Naive B cell (primary cell): Measurements from ENCODE around the gene ICE2. TPM values are rescaled to one million over a fixed set of nuclear protein-coding genes. Genes with fewer than 3 reads are reported as not detected.
A peak's percentile ranks its signal among the peaks of the same experiment; 100 is the strongest.
"Not testable (repeated sequence)": the region's sequence is repeated elsewhere in the genome, so short reads cannot be mapped to it uniquely, and the experiment has no call there.

ENCODE experiments used
- ATAC-seq, 2 donors: fragments of 150-1000 bp; cut with Tn5 transposase; 2 replicates each; pipeline ENCODE4 v1.10.0; 2021; ENCODE audit warnings: low read depth in 2 of 2, mild to moderate bottlenecking in 2 of 2, moderate library complexity in 2 of 2
- DNase-seq: peaks from one replicate; pipeline ENCODE4 v3.0.0; 2022
- H3K27ac Mint-ChIP-seq, 6 donors: one replicate each; pipeline ENCODE4 v1.8.0; 2020 to 2022; ENCODE audit warnings: mild to moderate bottlenecking in 6 of 6, mixed read lengths in 6 of 6, moderate library complexity in 5 of 6, inconsistent platforms in 2 of 6
- H3K27me3 Mint-ChIP-seq, 3 donors: one replicate each; pipeline ENCODE4 v1.8.0; 2021 to 2022; ENCODE audit warnings: mixed read lengths in 3 of 3, mild to moderate bottlenecking in 1 of 3
- H3K36me3 Mint-ChIP-seq, 2 donors: one replicate each; pipeline ENCODE4 v1.8.0; 2020 to 2022; ENCODE audit warnings: mixed read lengths in 2 of 2, inconsistent platforms in 1 of 2, mild to moderate bottlenecking in 1 of 2
- H3K4me1 Mint-ChIP-seq, 3 donors: one replicate each; pipeline ENCODE4 v1.8.0; 2020 to 2022; ENCODE audit warnings: mixed read lengths in 3 of 3, inconsistent platforms in 1 of 3, mild to moderate bottlenecking in 1 of 3, moderate library complexity in 1 of 3
- H3K4me3 Mint-ChIP-seq, 8 donors: one replicate each; pipeline ENCODE4 v1.8.0; 2020 to 2022; ENCODE audit warnings: mild to moderate bottlenecking in 8 of 8, mixed read lengths in 8 of 8, moderate library complexity in 8 of 8, inconsistent platforms in 2 of 8
- H3K9me3 Mint-ChIP-seq, 7 donors: one replicate each; pipeline ENCODE4 v1.8.0; 2020 to 2022; ENCODE audit warnings: mixed read lengths in 7 of 7, mild to moderate bottlenecking in 5 of 7, inconsistent platforms in 2 of 7, moderate library complexity in 1 of 7
- polyA plus RNA-seq, 6 donors: library from polyadenylated mRNA; unstranded; fragments of 300-500 nt; fragmentation: Illumina TruSeq; gene quantifications; one replicate each; pipeline ENCODE4 v1.2.3, GENCODE V29; 2021; ENCODE audit warnings: low read depth in 6 of 6

The ICE2 gene
- polyA plus RNA-seq, 6 donors from 2014 or later = 25.0 to 56.8 (median 50.0) TPM

- Mint-ChIP-seq H3K9me3 (no peaks in the 10 kb centered on the region), H3K27me3 (no peaks in the 10 kb centered on the region), H3K4me3 (no peak overlapping the region), H3K4me1 (peaks cover 0 to 2% (median 0%) of the 10 kb centered on the region in 3 donors), H3K36me3 (peaks cover 0 to 5% of the 10 kb centered on the region in 2 donors), H3K27ac (peak overlapping the region in 3 of 6 donors; percentile 37 to 88 (median 38))
- ATAC-seq = no peak
- DNase-seq = no peak
Measured at GRCh38 chr15:60423537-60423936, 55.4 kb downstream of the ICE2 start.

GRCh38 chr15:60421544-60421943, 57.4 kb downstream of the ICE2 start:
- no peak for DNase-seq
- no peak for ATAC-seq
- no peaks in the 10 kb centered on the region for H3K27me3 Mint-ChIP-seq
- no peak overlapping the region for H3K4me3 Mint-ChIP-seq
- no peaks in the 10 kb centered on the region for H3K36me3 Mint-ChIP-seq
- H3K9me3 Mint-ChIP-seq = no peaks in the 10 kb centered on the region
- peaks cover 0 to 2% (median 0%) of the 10 kb centered on the region in 3 donors for H3K4me1 Mint-ChIP-seq
- H3K27ac Mint-ChIP-seq = no peak overlapping the region

- Mint-ChIP-seq H3K36me3 (no peaks in the 10 kb centered on the region), H3K27me3 (no peaks in the 10 kb centered on the region), H3K4me3 (no peak overlapping the region), H3K4me1 (peaks cover 0 to 2% (median 0%) of the 10 kb centered on the region in 3 donors), H3K27ac (peak overlapping the region in 1 of 6 donors; percentile 6), H3K9me3 (no peaks in the 10 kb centered on the region)
- DNase-seq = no peak
- no peak for ATAC-seq
Measured at GRCh38 chr15:60420203-60420716, 58.7 kb downstream of the ICE2 start.

GRCh38 chr15:60419753-60420152, 59.2 kb downstream of the ICE2 start:
- Mint-ChIP-seq H3K4me3 (no peak overlapping the region), H3K27ac (peak overlapping the region in 1 of 6 donors; percentile 8), H3K9me3 (no peaks in the 10 kb centered on the region), H3K4me1 (peaks cover 0 to 2% (median 0%) of the 10 kb centered on the region in 3 donors), H3K27me3 (no peaks in the 10 kb centered on the region), H3K36me3 (no peaks in the 10 kb centered on the region)
- no peak for DNase-seq
- no peak for ATAC-seq

GRCh38 chr15:60418096-60418495, 60.8 kb downstream of the ICE2 start:
- H3K4me3 Mint-ChIP-seq = no peak overlapping the region
- ATAC-seq (no peak), DNase-seq (no peak)
- H3K27me3 Mint-ChIP-seq = no peaks in the 10 kb centered on the region
- no peaks in the 10 kb centered on the region for H3K9me3 Mint-ChIP-seq
- H3K4me1 Mint-ChIP-seq = no peaks in the 10 kb centered on the region
- peak overlapping the region in 1 of 6 donors; percentile 7 for H3K27ac Mint-ChIP-seq
- H3K36me3 Mint-ChIP-seq = no peaks in the 10 kb centered on the region

GRCh38 chr15:60417112-60417511, 61.8 kb downstream of the ICE2 start:
- Mint-ChIP-seq H3K27ac (no peak overlapping the region), H3K36me3 (no peaks in the 10 kb centered on the region), H3K27me3 (no peaks in the 10 kb centered on the region), H3K4me1 (no peaks in the 10 kb centered on the region), H3K4me3 (no peak overlapping the region), H3K9me3 (no peaks in the 10 kb centered on the region)
- DNase-seq (no peak), ATAC-seq (no peak)

GRCh38 chr15:60416484-60416883, 62.5 kb downstream of the ICE2 start:
- Mint-ChIP-seq H3K4me1 (no peaks in the 10 kb centered on the region), H3K27ac (peak overlapping the region in 1 of 6 donors; percentile 76), H3K9me3 (no peaks in the 10 kb centered on the region), H3K4me3 (no peak overlapping the region), H3K36me3 (no peaks in the 10 kb centered on the region), H3K27me3 (no peaks in the 10 kb centered on the region)
- ATAC-seq (no peak), DNase-seq (no peak)

GRCh38 chr15:60414016-60414682, 64.8 kb downstream of the ICE2 start:
- Mint-ChIP-seq H3K27me3 (no peaks in the 10 kb centered on the region), H3K9me3 (no peaks in the 10 kb centered on the region), H3K4me3 (no peak overlapping the region), H3K4me1 (peaks cover 0 to 6% (median 0%) of the 10 kb centered on the region in 3 donors), H3K36me3 (no peaks in the 10 kb centered on the region), H3K27ac (no peak overlapping the region)
- ATAC-seq = no peak
- DNase-seq = no peak

GRCh38 chr15:60413231-60413824, 65.6 kb downstream of the ICE2 start:
- no peak overlapping the region for H3K4me3 Mint-ChIP-seq
- DNase-seq (no peak), ATAC-seq (no peak)
- peaks cover 0 to 2% (median 0%) of the 10 kb centered on the region in 7 donors for H3K9me3 Mint-ChIP-seq
- H3K4me1 Mint-ChIP-seq = peaks cover 6 to 13% (median 6%) of the 10 kb centered on the region in 3 donors
- H3K27ac Mint-ChIP-seq = peak overlapping the region in 1 of 6 donors; percentile 16
- no peaks in the 10 kb centered on the region for H3K27me3 Mint-ChIP-seq
- no peaks in the 10 kb centered on the region for H3K36me3 Mint-ChIP-seq

- H3K27me3 Mint-ChIP-seq, DNase-seq, H3K9me3 Mint-ChIP-seq, H3K4me3 Mint-ChIP-seq, ATAC-seq, H3K36me3 Mint-ChIP-seq: not testable (repeated sequence)
- Mint-ChIP-seq H3K4me1 (peaks cover 9 to 19% (median 10%) of the 10 kb centered on the region in 3 donors), H3K27ac (peak overlapping the region in 1 of 6 donors; percentile 16)
Measured at GRCh38 chr15:60412807-60413206, 66.1 kb downstream of the ICE2 start.

- Mint-ChIP-seq H3K4me1 (peaks cover 9 to 21% (median 10%) of the 10 kb centered on the region in 3 donors), H3K9me3 (peaks cover 0 to 2% (median 0%) of the 10 kb centered on the region in 7 donors), H3K27ac (peak overlapping the region in 1 of 6 donors; percentile 37), H3K4me3 (peak overlapping the region in 1 of 8 donors; percentile 15), H3K36me3 (no peaks in the 10 kb centered on the region), H3K27me3 (no peaks in the 10 kb centered on the region)
- DNase-seq = no peak
- no peak for ATAC-seq
Measured at GRCh38 chr15:60411774-60412425, 67.0 kb downstream of the ICE2 start.

GRCh38 chr15:60410350-60410749, 68.6 kb downstream of the ICE2 start:
- Mint-ChIP-seq H3K4me1 (peaks cover 9 to 21% (median 15%) of the 10 kb centered on the region in 3 donors), H3K4me3 (peak overlapping the region in 1 of 8 donors; percentile 54), H3K27ac (peak overlapping the region in 1 of 6 donors; percentile 57)
- ATAC-seq, H3K27me3 Mint-ChIP-seq, DNase-seq, H3K9me3 Mint-ChIP-seq, H3K36me3 Mint-ChIP-seq: not testable (repeated sequence)

GRCh38 chr15:60408463-60408981, 70.4 kb downstream of the ICE2 start:
- Mint-ChIP-seq H3K4me3 (peak overlapping the region in 4 of 8 donors; percentile 10 to 64 (median 30)), H3K4me1 (peaks cover 9 to 21% (median 15%) of the 10 kb centered on the region in 3 donors), H3K36me3 (no peaks in the 10 kb centered on the region), H3K27ac (peak overlapping the region in 4 of 6 donors; percentile 29 to 87 (median 60)), H3K9me3 (peaks cover 0 to 2% (median 0%) of the 10 kb centered on the region in 7 donors), H3K27me3 (no peaks in the 10 kb centered on the region)
- ATAC-seq = peak; percentile 74 to 82
- no peak for DNase-seq
